Smooth muscle cell (in vitro differentiated cells): ENCODE data around the gene H6PD. TPM values are rescaled to one million over a fixed set of nuclear protein-coding genes. Genes with fewer than 3 reads are reported as not detected.
"Not testable (repeated sequence)": the region's sequence is repeated elsewhere in the genome, so short reads cannot be mapped to it uniquely, and the experiment has no call there.

Experiments used
- DNase-seq: peaks from one replicate; lab custom pipeline; 2025; ENCODE audit not compliant: unreplicated experiment; lab: John Stamatoyannopoulos, UW
- H2AFZ ChIP-seq: fragments of 200-600 bp; sonication (generic); 2 replicates; pipeline ENCODE4 v1.6.0; 2016; ENCODE audit warnings: antibody characterized with exemption, low read depth, mild to moderate bottlenecking
- H3F3A ChIP-seq: fragments of 200-600 bp; sonication (generic); 2 replicates; pipeline ENCODE4 v1.6.0; 2017; ENCODE audit warnings: antibody characterized with exemption, low read depth
- H3K27ac ChIP-seq: fragments of 200-600 bp; sonication (generic); 2 replicates; pipeline ENCODE4 v1.5.1; 2016; ENCODE audit warnings: low read depth, mild to moderate bottlenecking
- H3K27me3 ChIP-seq: fragments of 200-600 bp; sonication (generic); 2 replicates; pipeline ENCODE4 v1.6.1; 2016; ENCODE audit warnings: low read depth, mild to moderate bottlenecking
- H3K36me3 ChIP-seq: fragments of 200-600 bp; sonication (generic); 2 replicates; pipeline ENCODE4 v1.5.1; 2016; ENCODE audit warnings: low read depth
- H3K4me1 ChIP-seq: fragments of 200-600 bp; sonication (generic); 2 replicates; pipeline ENCODE4 v1.5.1; 2016; ENCODE audit warnings: low read depth
- H3K4me2 ChIP-seq: fragments of 200-600 bp; sonication (generic); 2 replicates; pipeline ENCODE4 v1.6.0; 2016; ENCODE audit warnings: mild to moderate bottlenecking
- H3K4me3 ChIP-seq: fragments of 200-600 bp; sonication (generic); 2 replicates; pipeline ENCODE4 v1.5.1; 2016; ENCODE audit warnings: mild to moderate bottlenecking
- H3K79me2 ChIP-seq: fragments of 200-600 bp; sonication (generic); 2 replicates; pipeline ENCODE4 v1.6.0; 2016; ENCODE audit warnings: low read depth, mild to moderate bottlenecking
- H3K9ac ChIP-seq: fragments of 200-600 bp; sonication (generic); 2 replicates; pipeline ENCODE4 v1.6.0; 2016; ENCODE audit warnings: low read depth
- H3K9me3 ChIP-seq: fragments of 200-600 bp; sonication (generic); replicated peaks from 2 replicates; pipeline ENCODE4 v1.5.1; 2016; ENCODE audit warnings: low read depth
- H4K20me1 ChIP-seq: fragments of 200-600 bp; sonication (generic); 2 replicates; pipeline ENCODE4 v1.6.0; 2016; ENCODE audit warnings: low read depth
- CTCF ChIP-seq: fragments of 200-600 bp; sonication (generic); IDR thresholded peaks from 2 replicates; pipeline ENCODE4 v1.5.1; 2017; ENCODE audit warnings: borderline replicate concordance, mild to moderate bottlenecking, antibody characterized with exemption; ENCODE audit not compliant: insufficient read depth, poor library complexity, severe bottlenecking
- WGBS: methylation state at CpG from one replicate; pipeline ENCODE4 v1.1.7; 2016; ENCODE audit warnings: low lambda C conversion rate; 5-methylcytosine and 5-hydroxymethylcytosine counted together
- polyA plus RNA-seq: library from polyadenylated mRNA; unstranded; fragments of >200 nt; fragmentation: Nextera tagmentation; extraction: Ambion mirVana; gene quantifications from 2 replicates; pipeline ENCODE4 v1.2.1, GENCODE V29; 2016
- total RNA-seq: library from RNA; depleted of rRNA; stranded (reverse); fragments of >200 nt; gene quantifications from 2 replicates; pipeline ENCODE4 v1.2.3, GENCODE V29; 2014

The H6PD gene
- total and polyA plus RNA-seq, 2 experiments from 2014 or later: 15.1 to 15.3 TPM

- no peaks in the 10 kb centered on the region for H3K9me3 ChIP-seq
- H3K79me2 ChIP-seq: peaks cover 95% of the 10 kb centered on the region
- no peak for DNase-seq
- TF ChIP-seq CTCF: no peak
- H3K9ac ChIP-seq: no peak overlapping the region
- peaks cover 13% of the 10 kb centered on the region for H3K4me1 ChIP-seq
- H4K20me1 ChIP-seq: peaks cover 94% of the 10 kb centered on the region
- no peaks in the 10 kb centered on the region for H3K27me3 ChIP-seq
- H2AFZ ChIP-seq: no peak overlapping the region
- H3K4me2 ChIP-seq: no peak overlapping the region
- no peak overlapping the region for H3K4me3 ChIP-seq
- no peak overlapping the region for H3K27ac ChIP-seq
- H3F3A ChIP-seq: peaks cover 30% of the 10 kb centered on the region
- WGBS: 54% methylated on average over 3 of the region's 3 CpGs
- no peaks in the 10 kb centered on the region for H3K36me3 ChIP-seq
These were observed 63.7 kb downstream of the H6PD start for GRCh38 chr1:9298282-9298681.

GRCh38 chr1:9299571-9300541 is 65.3 kb downstream of the H6PD start:
- not testable (repeated sequence) for H3K9me3 ChIP-seq, H2AFZ ChIP-seq, H3K36me3 ChIP-seq, H3K4me3 ChIP-seq, H3K27me3 ChIP-seq, DNase-seq, H3K4me2 ChIP-seq
- Histone ChIP-seq H3K79me2 (peaks cover 95% of the 10 kb centered on the region), H3K27ac (peak overlapping the region; percentile 82), H3K4me1 (peaks cover 16% of the 10 kb centered on the region), H4K20me1 (peaks cover 95% of the 10 kb centered on the region), H3K9ac (peak overlapping the region; percentile 25), H3F3A (peaks cover 23% of the 10 kb centered on the region)
- 69% methylated on average over 16 of the region's 16 CpGs for WGBS

- H2AFZ ChIP-seq: no peak overlapping the region
- H3K27me3 ChIP-seq: no peaks in the 10 kb centered on the region
- H3K79me2 ChIP-seq: peaks cover 95% of the 10 kb centered on the region
- no peak overlapping the region for H3K4me2 ChIP-seq
- 90% methylated on average over 6 of the region's 6 CpGs for WGBS
- H3F3A ChIP-seq: peaks cover 22% of the 10 kb centered on the region
- TF ChIP-seq CTCF: no peak
- no peaks in the 10 kb centered on the region for H3K36me3 ChIP-seq
- peaks cover 16% of the 10 kb centered on the region for H3K4me1 ChIP-seq
- peak overlapping the region; percentile 82 for H3K27ac ChIP-seq
- no peaks in the 10 kb centered on the region for H3K9me3 ChIP-seq
- H3K4me3 ChIP-seq: no peak overlapping the region
- peaks cover 95% of the 10 kb centered on the region for H4K20me1 ChIP-seq
- H3K9ac ChIP-seq: peak overlapping the region; percentile 25
- no peak for DNase-seq
These were observed 66.0 kb downstream of the H6PD start for GRCh38 chr1:9300573-9300972.

GRCh38 chr1:9302745-9303524 is 68.4 kb downstream of the H6PD start:
- H3K9ac ChIP-seq: peak overlapping the region; percentile 65
- no peaks in the 10 kb centered on the region for H3K36me3 ChIP-seq
- H3F3A ChIP-seq: peaks cover 9% of the 10 kb centered on the region
- WGBS: 37% methylated on average over 9 of the region's 9 CpGs
- H3K4me2 ChIP-seq: peak overlapping the region; percentile 65
- DNase-seq: no peak
- H3K4me3 ChIP-seq: no peak overlapping the region
- H3K27me3 ChIP-seq: no peaks in the 10 kb centered on the region
- H3K79me2 ChIP-seq: peaks cover 95% of the 10 kb centered on the region
- no peaks in the 10 kb centered on the region for H3K9me3 ChIP-seq
- TF ChIP-seq CTCF: no peak
- H3K27ac ChIP-seq: peak overlapping the region; percentile 92
- H4K20me1 ChIP-seq: peaks cover 95% of the 10 kb centered on the region
- peaks cover 9% of the 10 kb centered on the region for H3K4me1 ChIP-seq
- H2AFZ ChIP-seq: no peak overlapping the region
